ENCODE measurements around the gene SLC22A23. TPM values are rescaled to one million over a fixed set of nuclear protein-coding genes. Genes with fewer than 3 reads are reported as not detected.

SLC22A23 gene
- total RNA-seq, 2 experiments from 2014 or later, result 13.4 to 13.6 TPM

- intact Hi-C loops (cut with DNase I, micrococcal nuclease), result no loop called here
Measured at GRCh38 chr6:3296537-3296936, 160.3 kb downstream of the SLC22A23 start.

GRCh38 chr6:3296078-3296477 is 160.8 kb downstream of the SLC22A23 start:
- Mint-ChIP-seq H3K4me1 (ENCODE audit: low read depth) (no peaks in the 10 kb centered on the region), H3K27ac (no peak overlapping the region), H3K9me3 (no peaks in the 10 kb centered on the region), H3K27me3 (no peaks in the 10 kb centered on the region), H3K4me3 (no peak overlapping the region), H3K36me3 (ENCODE audit: low read depth) (no peaks in the 10 kb centered on the region)
- Histone ChIP-seq H3K36me3 (ENCODE audit: insufficient read depth, low read length) (no peaks in the 10 kb centered on the region), H3K4me3 (ENCODE audit: low read length) (no peak overlapping the region), H3K27me3 (ENCODE audit: control insufficient read depth in 1 of 2, insufficient read depth in 2 of 2, low read length in 2 of 2) (no peaks in the 10 kb centered on the region), H3K27ac (ENCODE audit: low read depth in 1 of 2, low read length in 2 of 2) (no peak overlapping the region), H3K4me1 (ENCODE audit: insufficient read depth, low read length) (no peaks in the 10 kb centered on the region), H3K9me3 (ENCODE audit: control insufficient read depth in 1 of 2, insufficient read depth in 1 of 2, low read length in 2 of 2) (no peaks in the 10 kb centered on the region)
- ChIA-PET POLR2A (no interaction called here), CTCF (no interaction called here)
- intact Hi-C loops (cut with DNase I, micrococcal nuclease), result no loop called here
- no peak for TF ChIP-seq CTCF (IDR thresholded peaks at IDR 0.05)
- ATAC-seq (ENCODE audit: poor library complexity) (no peak), DNase-seq (peak in 1 of 14 experiments; percentile 2)

More at GRCh38 chr6:3296537-3296936, 160.3 kb downstream of the SLC22A23 start:
- CTCF ChIA-PET, result no interaction called here
- Mint-ChIP-seq H3K27ac (no peak overlapping the region), H3K4me3 (no peak overlapping the region), H3K27me3 (no peaks in the 10 kb centered on the region), H3K36me3 (ENCODE audit: low read depth) (no peaks in the 10 kb centered on the region), H3K9me3 (no peaks in the 10 kb centered on the region), H3K4me1 (ENCODE audit: low read depth) (no peaks in the 10 kb centered on the region)
- ATAC-seq (ENCODE audit: poor library complexity) (no peak), DNase-seq (peak in 1 of 14 experiments; percentile 25)
- POLR2A ChIA-PET, result no interaction called here
- no peak overlapping the region for H3K27ac ChIP-seq (ENCODE audit: low read depth in 1 of 2, low read length in 2 of 2)
- no peaks in the 10 kb centered on the region for H3K27me3 ChIP-seq (ENCODE audit: control insufficient read depth in 1 of 2, insufficient read depth in 2 of 2, low read length in 2 of 2)
- TF ChIP-seq CTCF (IDR thresholded peaks at IDR 0.05), result no peak
- no peaks in the 10 kb centered on the region for H3K4me1 ChIP-seq (ENCODE audit: insufficient read depth, low read length)
- no peak overlapping the region for H3K4me3 ChIP-seq (ENCODE audit: low read length)
- no peaks in the 10 kb centered on the region for H3K36me3 ChIP-seq (ENCODE audit: insufficient read depth, low read length)
- H3K9me3 ChIP-seq (ENCODE audit: control insufficient read depth in 1 of 2, insufficient read depth in 1 of 2, low read length in 2 of 2), result no peaks in the 10 kb centered on the region

- Histone ChIP-seq H3K36me3 (ENCODE audit: insufficient read depth, low read length) (no peaks in the 10 kb centered on the region), H3K27ac (ENCODE audit: low read depth in 1 of 2, low read length in 2 of 2) (no peak overlapping the region), H3K4me3 (ENCODE audit: low read length) (no peak overlapping the region), H3K27me3 (ENCODE audit: control insufficient read depth in 1 of 2, insufficient read depth in 2 of 2, low read length in 2 of 2) (no peaks in the 10 kb centered on the region), H3K4me1 (ENCODE audit: insufficient read depth, low read length) (no peaks in the 10 kb centered on the region), H3K9me3 (ENCODE audit: control insufficient read depth in 1 of 2, insufficient read depth in 1 of 2, low read length in 2 of 2) (no peaks in the 10 kb centered on the region)
- no peaks in the 10 kb centered on the region for H3K27me3 Mint-ChIP-seq
- H3K36me3 Mint-ChIP-seq (ENCODE audit: low read depth), result no peaks in the 10 kb centered on the region
- no peak overlapping the region for H3K4me3 Mint-ChIP-seq
- no peak overlapping the region for H3K27ac Mint-ChIP-seq
- POLR2A ChIA-PET, result no interaction called here
- no peaks in the 10 kb centered on the region for H3K9me3 Mint-ChIP-seq
- no peak for TF ChIP-seq CTCF (IDR thresholded peaks at IDR 0.05)
- CTCF ChIA-PET, result no interaction called here
- ATAC-seq (ENCODE audit: poor library complexity), result no peak
- intact Hi-C loops (cut with DNase I, micrococcal nuclease), result no loop called here
- no peaks in the 10 kb centered on the region for H3K4me1 Mint-ChIP-seq (ENCODE audit: low read depth)
- DNase-seq, result peak in 1 of 14 experiments; percentile 25
Measured at GRCh38 chr6:3294921-3295871, 161.7 kb downstream of the SLC22A23 start.
